A549 treated with ZK216348 at 1 μM for 4 hours (cell line): ENCODE results near the gene SSBP2. TPM values are rescaled to one million over a fixed set of nuclear protein-coding genes. Genes with fewer than 3 reads are reported as not detected.

Experiments used
- total RNA-seq: library from RNA; stranded (reverse); fragments of 200-300 nt; extraction: Qiagen RNA extraction; gene quantifications from 5 replicates; pipeline ENCODE4 v1.2.3, GENCODE V29; 2022; ENCODE audit warnings: low read depth

Gene SSBP2
- 10.1 to 11.5 TPM (median 10.7 TPM) in 5 replicates for total RNA-seq

GRCh38 chr5:81751009-81751835, at the start of gene SSBP2:
Gene SSBP2, minus strand, starts transcription at chr5:81751097. Its CDS starts 55 bp downstream, at chr5:81751042.

GRCh38 chr5:81393783-81394718, 356.8 kb downstream of the SSBP2 start, which contains the start of gene ACOT12:
Gene ACOT12, minus strand, starts transcription at chr5:81394134. Its CDS starts 20 bp downstream, at chr5:81394114.

Other genes with a start within 250 kb of the SSBP2 start
- gene ATG10, start 220.9 kb upstream of the SSBP2 start, total RNA-seq, result 7.3 to 12.1 TPM (median 9.7 TPM) in 5 replicates